GM12878 (cell line): ENCODE data around the gene TNXB. TPM values are rescaled to one million over a fixed set of nuclear protein-coding genes. Genes with fewer than 3 reads are reported as not detected.

Experiments
- ATAC-seq: fragments of 200-7000 bp; cut with Tn5 transposase; 3 replicates; pipeline ENCODE4 v1.9.1; 2020; ENCODE audit warnings: mild to moderate bottlenecking, moderate library complexity
- BruUV-seq: library from RNA; stranded (reverse); fragments of 400-500 nt; replicated peaks from 2 replicates; lab custom pipeline; 2021; lab: Mats Ljungman, UMichigan
- CTCF ChIA-PET: fragments of 300-600 bp; sonication (Branson Sonifier 250); formaldehyde crosslinking; extraction: SDS; loops from one replicate; lab custom pipeline; 2021; ENCODE audit warnings: inconsistent platforms; lab: Yijun Ruan, JAX
- POLR2A ChIA-PET: fragments of 350-600 bp; formaldehyde crosslinking; extraction: SDS; loops from one replicate; lab custom pipeline; 2021; ENCODE audit warnings: inconsistent platforms; lab: Charles Lee
- RAD21 ChIA-PET: fragments of 300-600 bp; sonication (Branson Sonifier 250); formaldehyde crosslinking; loops from one replicate; lab custom pipeline; 2023; ENCODE audit warnings: antibody characterized with exemption; ENCODE audit not compliant: unreplicated experiment; lab: Charles Lee
- SMC1A ChIA-PET: fragments of 300-600 bp; sonication (Branson Sonifier 250); formaldehyde crosslinking; loops from one replicate; lab custom pipeline; 2023; ENCODE audit not compliant: unreplicated experiment, uncharacterized antibody; lab: Charles Lee
- DNase-seq: peaks from one replicate; pipeline ENCODE4 v3.0.0-alpha.2; 2011; ENCODE audit warnings: low read depth, low spot score
- FAIRE-seq: peaks from 3 replicates; lab custom pipeline; 2011; peaks lifted over from hg19 to GRCh38; lab: Jason Lieb, UNC
- H2AFZ ChIP-seq: 2 replicates; pipeline ENCODE4 v1.6.0; 2011; ENCODE audit warnings: low read depth, low read length, control low read depth; ENCODE audit not compliant: control insufficient read depth
- H3K27ac ChIP-seq: 2 replicates; pipeline ENCODE4 v1.5.1; 2011; ENCODE audit warnings: control low read depth; ENCODE audit not compliant: control insufficient read depth, insufficient read depth
- H3K27me3 ChIP-seq, 2 experiments: replicated peaks in 1 of 2; 2 replicates each; pipeline versions ENCODE4 v1.6.0 to v1.6.1; 2011; ENCODE audit warnings: low read length in 1 of 2; ENCODE audit not compliant: control insufficient read depth in 2 of 2, insufficient read depth in 2 of 2
- H3K36me3 ChIP-seq, 2 experiments: 2 replicates each; pipeline ENCODE4 v1.5.1; 2011; ENCODE audit warnings: low read length in 1 of 2; ENCODE audit not compliant: control insufficient read depth in 2 of 2, insufficient read depth in 2 of 2
- H3K4me1 ChIP-seq: 2 replicates; pipeline ENCODE4 v1.6.1; 2011; ENCODE audit warnings: mild to moderate bottlenecking, low read length, moderate library complexity, mixed read lengths; ENCODE audit not compliant: control insufficient read depth, insufficient read depth
- H3K4me2 ChIP-seq: 2 replicates; pipeline ENCODE4 v1.6.0; 2011; ENCODE audit warnings: control low read depth; ENCODE audit not compliant: control insufficient read depth, insufficient read depth
- H3K4me3 ChIP-seq: fragments of 200-600 bp; sonication (generic); 2 replicates; pipeline ENCODE4 v1.5.1; 2016
- H3K79me2 ChIP-seq: 2 replicates; pipeline ENCODE4 v1.6.0; 2011; ENCODE audit warnings: low read length; ENCODE audit not compliant: control insufficient read depth, insufficient read depth
- H3K9ac ChIP-seq: 2 replicates; pipeline ENCODE4 v1.8.0; 2011; ENCODE audit warnings: low read length, control low read depth, mixed read lengths; ENCODE audit not compliant: control insufficient read depth, insufficient read depth
- H3K9me3 ChIP-seq: replicated peaks from 3 replicates; pipeline ENCODE4 v1.5.1; 2011; ENCODE audit warnings: mild to moderate bottlenecking, low read length; ENCODE audit not compliant: control insufficient read depth, insufficient read depth
- H4K20me1 ChIP-seq: 2 replicates; pipeline ENCODE4 v1.6.0; 2011; ENCODE audit not compliant: control insufficient read depth, insufficient read depth
- DPF2 ChIP-seq: fragments of 450-650 bp; IDR thresholded peaks from 2 replicates; pipeline ENCODE4 v1.6.1; 2017; ENCODE audit warnings: mild to moderate bottlenecking
- EZH2 ChIP-seq: IDR thresholded peaks from 2 replicates; pipeline ENCODE4 v1.6.1; 2012; ENCODE audit warnings: low read depth, mild to moderate bottlenecking, control low read depth, inconsistent platforms, low read length, borderline replicate concordance; ENCODE audit not compliant: control insufficient read depth
- GATAD2B ChIP-seq: fragments of 450-650 bp; conservative IDR thresholded peaks from 2 replicates; pipeline ENCODE4 v1.6.1; 2017; ENCODE audit warnings: low read depth, mild to moderate bottlenecking, moderate library complexity
- RCOR1 ChIP-seq: conservative IDR thresholded peaks from 2 replicates; pipeline ENCODE4 v1.6.1; 2012; ENCODE audit warnings: low read depth, low read length, improper control_type of control experiment
- SMARCA5 ChIP-seq: fragments of 450-650 bp; IDR thresholded peaks from 2 replicates; pipeline ENCODE4 v1.6.1; 2017; ENCODE audit warnings: mild to moderate bottlenecking
- ZNF24 ChIP-seq: fragments of 450-650 bp; IDR thresholded peaks from 2 replicates; pipeline ENCODE4 v1.6.1; 2017; ENCODE audit warnings: antibody characterized with exemption, mild to moderate bottlenecking
- ZSCAN29 ChIP-seq: fragments of 450-650 bp; IDR thresholded peaks from 2 replicates; pipeline ENCODE4 v1.6.1; 2017; ENCODE audit warnings: mild to moderate bottlenecking, moderate library complexity
- ZZZ3 ChIP-seq: IDR thresholded peaks from 2 replicates; pipeline ENCODE4 v1.6.1; 2011; ENCODE audit warnings: low read depth; ENCODE audit not compliant: control insufficient read depth, insufficient read length
- WGBS: methylation state at CpG from one replicate; pipeline ENCODE4 v1.1.6; 2016; ENCODE audit warnings: low lambda C conversion rate; ENCODE audit not compliant: insufficient replicate concordance, insufficient coverage; ENCODE audit errors: missing lambda C conversion rate; 5-methylcytosine and 5-hydroxymethylcytosine counted together
- in situ Hi-C: fragments of 300-500 bp; cut with MboI; formaldehyde crosslinking; loops from 9 replicates; pipeline ENCODE4 v1.14.3; 2018; ENCODE audit warnings: mixed read lengths
- intact Hi-C: fragments of 100-400 bp; cut with micrococcal nuclease; formaldehyde crosslinking; loops from one replicate; pipeline ENCODE4 v1.14.2; 2022; ENCODE audit not compliant: unreplicated experiment
- polyA plus RNA-seq, 11 experiments: library from polyadenylated mRNA; depleted of rRNA in 4 of 11; unstranded in 6 of 11; stranded (reverse) in 5 of 11; fragments of >200 nt; fragmentation: Nextera tagmentation in 4 of 11; fragmentation: Illumina TruSeq in 1 of 11; extraction: Ambion mirVana in 4 of 11; extraction: Trizol in 1 of 11; gene quantifications; 1 replicate in 1 of 11; 2 replicates in 10 of 11; pipeline versions ENCODE4 v1.2.1 to v1.2.3, GENCODE V29; 2011 to 2016; ENCODE audit warnings: inconsistent platforms in 2 of 11, missing spikeins in 2 of 11, low read depth in 1 of 11
- total RNA-seq, 4 experiments: library from RNA; depleted of rRNA in 3 of 4; stranded (reverse); fragments of >200 nt in 3 of 4; fragmentation: Illumina TruSeq in 1 of 4; extraction: Trizol in 1 of 4; gene quantifications; 2 replicates each; pipeline versions ENCODE4 v1.2.1 to v1.2.3, GENCODE V29; 2013 to 2021
- TF ChIP-seq, protein P1 (sequence below): IDR thresholded peaks from 2 replicates; pipeline ENCODE4 v1.6.1; 2012; ENCODE audit warnings: low read depth, low read length, improper control_type of control experiment
- TF ChIP-seq, protein P2 (sequence below): IDR thresholded peaks from 2 replicates; pipeline ENCODE4 v1.6.1; 2012; ENCODE audit warnings: low read length, inconsistent platforms

The TNXB gene
- total and polyA plus RNA-seq, 10 of the 15 experiments (the other 5 are each of a cell fraction or from before 2014, with no cell fraction given) = 0.03 to 2.5 (median 0.68) TPM; not detected in 2

DNA sequence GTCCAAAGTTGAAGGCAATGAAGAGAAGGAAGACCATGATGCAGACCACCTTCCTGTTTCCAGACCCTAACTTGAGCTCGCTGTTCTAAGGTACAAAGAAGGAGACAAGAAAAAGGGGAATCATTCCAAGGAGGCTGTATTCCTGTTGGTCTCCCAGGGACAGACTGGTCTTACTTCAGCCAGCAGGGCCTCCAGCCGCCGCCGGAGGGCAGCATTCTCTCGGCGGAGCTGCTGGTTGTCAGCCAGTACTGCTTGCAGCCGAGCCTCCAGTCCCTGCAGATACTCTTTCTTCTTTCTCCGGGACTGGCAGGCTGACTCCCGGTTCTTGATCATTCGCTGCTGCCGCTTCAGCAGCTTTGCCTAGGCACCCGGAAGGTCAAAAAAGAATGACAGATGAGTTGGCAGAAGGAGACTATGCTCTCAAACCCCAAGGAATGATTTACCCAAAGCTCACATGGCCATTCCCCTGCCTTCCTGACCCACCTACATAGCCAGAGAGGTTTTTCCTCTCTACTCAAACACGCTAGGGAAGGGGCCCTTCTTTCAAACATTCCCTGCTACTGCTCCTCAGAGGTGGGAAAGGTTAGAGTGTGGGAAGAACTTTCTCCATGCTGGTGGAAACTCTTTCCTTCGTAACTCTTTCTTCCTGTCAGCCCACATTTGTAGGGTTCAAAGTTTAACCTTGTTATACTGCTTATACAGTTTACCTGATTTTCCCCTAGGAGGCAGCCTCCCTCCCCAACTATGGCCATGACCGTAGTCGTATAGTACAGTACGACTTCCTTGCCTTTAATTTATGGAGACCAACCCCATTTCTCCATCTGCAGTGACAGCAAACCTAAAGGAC is 9.9 kb upstream of the TNXB start (continued):
- TF ChIP-seq ZZZ3 (no peak), RCOR1 (no peak), SMARCA5 (peak; percentile 76; the same call in 1 of the 2 replicates)

DNA sequence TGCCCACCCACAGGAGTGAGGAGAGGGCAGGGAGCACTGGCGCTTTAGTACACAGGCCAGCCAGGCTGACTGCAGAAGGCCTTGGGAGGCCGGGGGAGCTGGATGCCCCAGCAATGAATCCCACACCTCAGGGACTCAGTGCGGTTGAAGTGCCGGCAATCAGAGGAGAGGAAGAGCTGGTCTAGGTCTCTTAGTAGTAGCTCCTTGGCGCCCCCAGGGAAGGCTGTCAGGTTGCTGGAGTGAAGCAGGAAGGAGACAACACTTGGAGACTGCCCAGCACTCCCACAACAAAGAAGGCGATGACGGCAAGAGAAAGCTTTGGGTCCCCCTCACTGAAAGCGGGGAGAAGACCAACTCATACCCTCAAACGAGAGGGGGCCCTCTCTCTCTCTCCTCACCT is 8.3 kb upstream of the TNXB start:
- POLR2A ChIA-PET = no interaction called here
- Histone ChIP-seq H3K9me3 (no peaks in the 10 kb centered on the region), H3K27ac (no peak overlapping the region), H3K79me2 (no peaks in the 10 kb centered on the region), H2AFZ (no peak overlapping the region), H3K4me1 (no peaks in the 10 kb centered on the region), H3K4me2 (no peak overlapping the region), H3K4me3 (no peak overlapping the region), H4K20me1 (no peaks in the 10 kb centered on the region; the same call in 1 of the 2 replicates), H3K36me3 (peaks cover 7 to 27% of the 10 kb centered on the region in 2 experiments), H3K27me3 (no peaks in the 10 kb centered on the region), H3K9ac (no peak overlapping the region)
- no peak for ATAC-seq
- CTCF ChIA-PET = interaction anchor here (1.0 to 3.3 kb wide), 8 partner anchors 11 to 583 kb away, joined by 3 to 48 read pairs (median 4); partner anchors contain the start of genes AGPAT1, ATF6B and FKBPL
- no TSS peak for BruUV-seq
- SMC1A ChIA-PET = interaction anchor here (1.4 to 1.7 kb wide), 2 partner anchors 11 to 78 kb away, joined by 5 read pairs; partner anchors contain the start of gene ATF6B
- RAD21 ChIA-PET = no interaction called here
- 81% methylated on average over 9 of the region's 9 CpGs for WGBS
- TF ChIP-seq DPF2 (no peak), ZZZ3 (no peak), EZH2 (no peak), ZNF24 (no peak), ZSCAN29 (no peak), GATAD2B (no peak)
- TF ChIP-seq, protein P1, sequence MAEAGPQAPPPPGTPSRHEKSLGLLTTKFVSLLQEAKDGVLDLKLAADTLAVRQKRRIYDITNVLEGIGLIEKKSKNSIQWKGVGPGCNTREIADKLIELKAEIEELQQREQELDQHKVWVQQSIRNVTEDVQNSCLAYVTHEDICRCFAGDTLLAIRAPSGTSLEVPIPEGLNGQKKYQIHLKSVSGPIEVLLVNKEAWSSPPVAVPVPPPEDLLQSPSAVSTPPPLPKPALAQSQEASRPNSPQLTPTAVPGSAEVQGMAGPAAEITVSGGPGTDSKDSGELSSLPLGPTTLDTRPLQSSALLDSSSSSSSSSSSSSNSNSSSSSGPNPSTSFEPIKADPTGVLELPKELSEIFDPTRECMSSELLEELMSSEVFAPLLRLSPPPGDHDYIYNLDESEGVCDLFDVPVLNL = no peak
- TF ChIP-seq, protein P2, sequence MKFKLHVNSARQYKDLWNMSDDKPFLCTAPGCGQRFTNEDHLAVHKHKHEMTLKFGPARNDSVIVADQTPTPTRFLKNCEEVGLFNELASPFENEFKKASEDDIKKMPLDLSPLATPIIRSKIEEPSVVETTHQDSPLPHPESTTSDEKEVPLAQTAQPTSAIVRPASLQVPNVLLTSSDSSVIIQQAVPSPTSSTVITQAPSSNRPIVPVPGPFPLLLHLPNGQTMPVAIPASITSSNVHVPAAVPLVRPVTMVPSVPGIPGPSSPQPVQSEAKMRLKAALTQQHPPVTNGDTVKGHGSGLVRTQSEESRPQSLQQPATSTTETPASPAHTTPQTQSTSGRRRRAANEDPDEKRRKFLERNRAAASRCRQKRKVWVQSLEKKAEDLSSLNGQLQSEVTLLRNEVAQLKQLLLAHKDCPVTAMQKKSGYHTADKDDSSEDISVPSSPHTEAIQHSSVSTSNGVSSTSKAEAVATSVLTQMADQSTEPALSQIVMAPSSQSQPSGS = no peak
- DNase-seq = no peak
- FAIRE-seq = no peak
- in situ Hi-C loops = no loop called here
- intact Hi-C loops = loop anchor here (5.0 to 10.0 kb wide), 2 partner anchors 125 to 667 kb away; no protein-coding TSS in a partner anchor
